ENCODE measurements around the gene CEP97.
"Not testable (repeated sequence)": the region's sequence is repeated elsewhere in the genome, so short reads cannot be mapped to it uniquely, and the experiment has no call there.

The CEP97 gene

GRCh38 chr3:101701696-101702634 lies 22.4 kb upstream of the CEP97 start:
- no peak for DNase-seq (ENCODE audit: low read depth in 2 of 2)

- DNase-seq (ENCODE audit: low read depth in 2 of 2): no peak
These were observed 21.7 kb upstream of the CEP97 start for GRCh38 chr3:101702726-101703125.

- no peak for DNase-seq (ENCODE audit: low read depth in 2 of 2)
These were observed 21.2 kb upstream of the CEP97 start for GRCh38 chr3:101703169-101703568.

GRCh38 chr3:101704639-101705038 lies 19.8 kb upstream of the CEP97 start:
- not testable (repeated sequence) for DNase-seq (ENCODE audit: low read depth in 2 of 2)

- no peak for DNase-seq (ENCODE audit: low read depth in 2 of 2)
These were observed 15.3 kb upstream of the CEP97 start for GRCh38 chr3:101709126-101709525.

GRCh38 chr3:101718455-101718854 lies 6.0 kb upstream of the CEP97 start:
- DNase-seq (ENCODE audit: low read depth in 2 of 2): no peak

GRCh38 chr3:101719604-101720185 lies 4.7 kb upstream of the CEP97 start:
- no peak for DNase-seq (ENCODE audit: low read depth in 2 of 2)

- DNase-seq (ENCODE audit: low read depth in 2 of 2): peak in 1 of 2 donors; percentile 7
These were observed 3.3 kb upstream of the CEP97 start for GRCh38 chr3:101720851-101721840.

GRCh38 chr3:101722394-101723173 lies 1.8 kb upstream of the CEP97 start:
- DNase-seq (ENCODE audit: low read depth in 2 of 2): no peak

- peak in 1 of 2 donors; percentile 6 for DNase-seq (ENCODE audit: low read depth in 2 of 2)
These were observed 928 bp downstream of the CEP97 start for GRCh38 chr3:101725194-101725889.

- no peak for DNase-seq (ENCODE audit: low read depth in 2 of 2)
These were observed 1.5 kb downstream of the CEP97 start for GRCh38 chr3:101725890-101726275.

- no peak for DNase-seq (ENCODE audit: low read depth in 2 of 2)
These were observed 5.2 kb downstream of the CEP97 start for GRCh38 chr3:101729586-101729985.

- DNase-seq (ENCODE audit: low read depth in 2 of 2): no peak
These were observed 6.4 kb downstream of the CEP97 start for GRCh38 chr3:101730839-101731238.

GRCh38 chr3:101732240-101732641 lies 7.8 kb downstream of the CEP97 start:
- no peak for DNase-seq (ENCODE audit: low read depth in 2 of 2)

GRCh38 chr3:101735833-101736232 lies 11.4 kb downstream of the CEP97 start:
- DNase-seq (ENCODE audit: low read depth in 2 of 2): no peak

- not testable (repeated sequence) for DNase-seq (ENCODE audit: low read depth in 2 of 2)
These were observed 17.5 kb downstream of the CEP97 start for GRCh38 chr3:101741914-101742313.

- DNase-seq (ENCODE audit: low read depth in 2 of 2): no peak
These were observed 20.4 kb downstream of the CEP97 start for GRCh38 chr3:101744811-101745210.

- DNase-seq (ENCODE audit: low read depth in 2 of 2): not testable (repeated sequence)
These were observed 21.5 kb downstream of the CEP97 start for GRCh38 chr3:101745934-101746333.

GRCh38 chr3:101753386-101754113 lies 29.1 kb downstream of the CEP97 start:
- DNase-seq (ENCODE audit: low read depth in 2 of 2): not testable (repeated sequence)

GRCh38 chr3:101758224-101758623 lies 33.8 kb downstream of the CEP97 start:
- no peak for DNase-seq (ENCODE audit: low read depth in 2 of 2)

Measured in activated CD4-positive, alpha-beta T cell treated with anti-CD3 and anti-CD28 coated beads for 24 hours (primary cell).